DMS 273 (cell line): ENCODE data around the gene CA9.
"Not testable (repeated sequence)": the region's sequence is repeated elsewhere in the genome, so short reads cannot be mapped to it uniquely, and the experiment has no call there.

ENCODE experiments used
- DNase-seq: peaks from one replicate; lab custom pipeline; 2025; ENCODE audit not compliant: unreplicated experiment; lab: John Stamatoyannopoulos, UW

The CA9 gene

GRCh38 chr9:35673132-35674024 lies at the start of gene CA9:
Gene CA9, plus strand, starts transcription at chr9:35673928. Its CDS starts 32 bp downstream, at chr9:35673960.
- peak; percentile 88 for DNase-seq

DNA sequence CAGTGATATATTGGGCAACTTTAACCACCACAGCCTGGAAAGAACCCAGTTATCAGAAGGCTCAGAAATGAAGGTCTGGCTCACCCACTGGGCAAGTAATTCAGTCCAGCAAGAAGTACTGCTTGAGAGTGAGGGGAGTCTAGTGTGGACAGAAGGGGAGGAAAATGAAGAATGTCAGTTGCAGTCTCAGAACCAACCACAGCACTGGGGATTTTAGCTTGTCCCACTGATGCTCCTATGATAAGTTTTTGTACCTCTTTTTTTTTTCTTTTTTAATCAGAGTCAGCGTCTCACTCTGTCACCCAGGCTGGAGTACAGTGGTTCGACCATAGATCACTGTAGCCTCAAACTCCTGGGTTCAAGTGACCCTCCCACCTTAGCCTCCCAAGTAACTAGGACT lies 46.2 kb upstream of the CA9 start:
- no peak for DNase-seq

DNA sequence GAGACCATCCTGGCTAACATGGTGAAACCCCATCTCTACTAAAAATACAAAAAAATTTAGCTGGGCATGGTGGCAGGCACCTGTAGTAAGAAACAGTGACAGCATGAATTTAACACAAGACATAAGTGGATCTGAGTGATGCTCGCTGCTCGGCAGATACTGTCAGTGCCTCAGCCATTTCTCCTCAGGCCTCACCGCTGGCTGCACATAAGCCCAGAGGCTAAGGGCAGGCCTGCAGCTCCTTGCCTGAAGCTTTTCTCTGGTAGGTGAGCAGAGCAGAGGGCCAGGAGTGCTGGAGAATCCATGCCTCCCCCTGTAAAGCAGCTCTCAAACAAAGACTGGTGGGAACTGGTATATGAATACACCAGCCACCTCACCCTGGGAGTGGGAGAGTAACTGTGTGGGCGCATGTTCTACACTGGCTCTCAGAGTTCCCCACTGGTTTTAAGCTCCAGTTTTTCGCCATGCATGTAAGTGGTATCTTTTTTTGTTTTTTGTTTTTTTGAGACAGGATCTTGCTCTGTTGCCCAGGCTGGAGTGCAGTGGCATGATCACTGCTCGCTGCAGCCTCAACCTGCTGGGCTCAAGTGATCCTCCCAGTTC lies 45.2 kb upstream of the CA9 start:
- DNase-seq = no peak

- no peak for DNase-seq
Observed at GRCh38 chr9:35629597-35629996, 44.1 kb upstream of the CA9 start.

GRCh38 chr9:35635730-35636129 lies 38.0 kb upstream of the CA9 start:
- DNase-seq = no peak

DNA sequence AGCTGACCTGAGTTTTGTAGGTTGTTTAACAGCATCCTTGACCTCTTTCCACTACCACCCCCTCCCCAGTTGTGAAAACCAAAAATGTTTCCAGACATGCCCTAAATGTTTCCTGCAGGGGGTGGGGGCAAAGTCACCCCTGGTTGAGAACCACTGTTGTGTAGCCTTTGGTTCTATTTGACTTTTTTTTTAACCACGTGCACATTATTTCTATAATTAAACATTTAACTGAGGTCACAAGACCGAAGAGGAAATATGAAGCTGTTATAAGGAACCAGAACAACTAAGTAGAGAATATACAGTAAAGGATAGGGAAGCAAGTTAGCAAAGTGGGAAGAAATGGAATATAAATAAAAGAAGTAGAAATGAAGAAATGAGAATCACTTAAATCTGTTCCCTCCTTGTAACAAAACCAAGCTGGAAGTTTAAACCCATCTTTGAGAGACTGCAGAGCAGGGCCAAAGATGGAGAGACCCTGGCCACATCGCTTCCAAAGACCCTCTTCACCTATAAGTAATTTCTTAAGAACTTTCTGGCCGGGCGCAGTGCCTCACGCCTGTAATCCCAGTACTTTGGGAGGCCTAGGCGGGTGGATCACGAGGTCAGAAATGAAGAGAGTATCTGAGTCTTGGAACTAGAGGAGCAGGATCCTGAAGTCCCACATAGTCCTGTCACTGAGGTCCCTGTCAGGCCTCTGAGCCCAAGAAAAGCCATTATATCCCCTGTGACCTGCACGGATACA lies 37.4 kb upstream of the CA9 start:
- no peak for DNase-seq

- DNase-seq = not testable (repeated sequence)
Observed at GRCh38 chr9:35636877-35637246, 36.9 kb upstream of the CA9 start.

DNA sequence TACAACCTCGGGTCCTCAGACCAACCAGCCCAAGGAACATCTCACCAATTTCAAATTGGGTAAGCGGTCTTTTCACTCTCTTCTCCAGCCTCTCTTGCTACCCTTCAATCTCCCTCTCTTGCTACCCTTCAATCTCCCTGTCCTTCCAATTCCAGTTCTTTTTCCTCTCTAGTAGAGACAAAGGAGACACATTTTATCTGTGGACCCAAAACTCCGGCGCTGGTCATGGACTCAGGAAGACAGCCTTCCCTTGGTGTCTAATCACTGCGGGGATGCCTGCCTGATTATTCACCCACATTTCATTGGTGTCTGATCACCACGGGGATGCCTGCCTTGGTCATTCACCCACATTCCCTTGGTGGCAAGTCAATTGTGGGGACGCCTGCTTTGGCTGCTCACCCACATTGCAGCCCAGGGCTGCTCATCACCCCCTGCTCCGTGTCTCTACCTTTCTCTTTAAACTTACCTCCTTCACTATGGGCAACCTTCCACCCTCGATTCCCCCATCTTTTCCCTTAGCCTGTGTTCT lies 36.2 kb upstream of the CA9 start:
- DNase-seq = not testable (repeated sequence)

DNA sequence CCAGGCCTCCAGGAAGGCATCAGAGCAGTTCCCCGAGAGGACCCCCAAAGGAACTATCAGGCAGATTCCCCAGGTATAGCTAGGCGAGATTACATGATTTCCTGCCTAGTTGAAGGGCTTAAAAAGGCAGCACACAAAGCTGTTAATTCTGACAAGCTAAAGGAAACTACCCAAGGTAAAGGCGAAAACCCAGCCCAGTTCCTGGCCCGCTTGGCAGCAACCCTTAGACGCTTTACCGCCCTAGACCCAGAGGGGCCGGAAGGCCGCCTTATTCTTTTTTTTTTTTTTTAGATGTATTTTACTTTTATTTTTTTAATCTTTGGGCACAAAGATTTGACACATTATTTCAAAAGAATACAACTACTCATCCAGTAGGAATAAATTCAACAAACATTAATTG lies 35.0 kb upstream of the CA9 start:
- not testable (repeated sequence) for DNase-seq

DNA sequence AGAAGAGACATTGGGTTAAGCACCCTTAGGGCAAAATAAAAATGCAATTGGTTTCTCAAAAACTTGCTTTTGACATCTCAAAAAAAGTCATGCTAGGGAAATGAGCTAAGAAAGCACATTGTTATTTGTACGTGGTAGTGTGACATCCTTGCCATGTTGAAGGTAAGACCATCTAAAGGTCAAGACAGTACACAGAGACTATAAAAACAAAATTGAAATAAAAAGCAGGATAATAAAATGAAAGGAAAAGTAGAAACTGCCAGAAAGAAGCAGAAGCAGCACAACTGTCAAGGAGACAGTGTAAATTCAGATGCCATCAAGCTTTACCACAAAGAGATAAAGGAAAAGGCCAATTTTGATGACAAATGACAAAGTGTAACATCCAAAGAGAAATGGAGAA lies 34.5 kb upstream of the CA9 start:
- DNase-seq = not testable (repeated sequence)

DNA sequence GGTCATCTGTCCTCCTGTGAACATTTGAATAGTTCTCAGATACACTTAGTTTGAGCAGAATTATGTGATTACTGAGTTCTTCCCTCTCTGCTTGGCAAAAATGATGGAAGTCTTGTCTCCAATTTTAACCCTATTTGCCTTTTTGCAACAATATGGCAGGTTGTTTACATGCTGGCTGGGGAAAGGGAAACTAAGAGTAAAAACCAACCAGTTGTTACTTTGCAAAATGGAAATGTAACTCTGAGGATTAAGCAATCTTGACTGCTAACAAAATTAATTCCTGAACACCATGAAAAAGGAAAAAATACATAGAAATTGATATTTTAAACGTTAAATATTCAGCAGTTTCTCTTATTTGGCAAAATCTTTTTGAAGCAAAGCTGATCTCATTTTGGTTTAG lies 34.1 kb upstream of the CA9 start:
- no peak for DNase-seq

- not testable (repeated sequence) for DNase-seq
Observed at GRCh38 chr9:35640431-35640830, 33.3 kb upstream of the CA9 start.

DNA sequence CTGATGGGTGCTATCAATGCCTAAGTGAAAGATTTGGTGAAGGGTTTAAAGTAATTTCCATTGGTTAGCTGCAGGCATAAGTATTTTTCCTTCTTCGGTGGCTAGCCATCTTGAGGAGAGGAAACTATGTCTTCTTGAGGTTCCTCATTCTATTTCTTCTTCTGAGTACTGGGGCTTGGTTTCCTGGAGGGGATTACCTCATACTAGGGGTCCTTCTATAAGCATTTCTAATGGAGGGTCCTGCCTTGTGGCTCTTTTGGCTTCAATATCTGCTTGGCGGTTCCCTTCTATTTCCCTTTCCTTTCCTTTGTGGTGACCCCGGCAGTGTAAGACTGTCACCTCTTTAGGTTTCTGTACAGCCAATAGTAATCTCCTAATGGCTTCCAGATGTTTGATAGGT lies 32.2 kb upstream of the CA9 start:
- DNase-seq = not testable (repeated sequence)

DNA sequence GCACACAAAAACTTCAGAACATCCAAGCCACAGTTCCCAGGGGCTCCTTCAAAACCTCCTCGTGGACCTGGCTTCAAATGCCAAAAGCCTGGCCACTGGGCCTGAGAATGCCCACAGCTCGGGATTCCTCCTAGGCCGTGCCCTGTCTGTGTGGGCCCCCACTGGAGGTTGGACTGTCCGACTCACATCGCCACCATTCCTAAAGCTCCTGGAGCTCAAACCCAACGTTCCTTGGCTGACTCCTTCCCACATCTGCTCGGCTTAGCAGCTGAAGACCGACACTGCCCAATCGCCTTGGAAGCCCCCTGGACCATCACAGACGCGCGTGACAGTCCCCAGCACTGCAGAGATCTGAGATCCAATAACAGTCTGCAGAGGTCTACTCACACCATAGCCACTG lies 30.7 kb upstream of the CA9 start:
- no peak for DNase-seq

DNA sequence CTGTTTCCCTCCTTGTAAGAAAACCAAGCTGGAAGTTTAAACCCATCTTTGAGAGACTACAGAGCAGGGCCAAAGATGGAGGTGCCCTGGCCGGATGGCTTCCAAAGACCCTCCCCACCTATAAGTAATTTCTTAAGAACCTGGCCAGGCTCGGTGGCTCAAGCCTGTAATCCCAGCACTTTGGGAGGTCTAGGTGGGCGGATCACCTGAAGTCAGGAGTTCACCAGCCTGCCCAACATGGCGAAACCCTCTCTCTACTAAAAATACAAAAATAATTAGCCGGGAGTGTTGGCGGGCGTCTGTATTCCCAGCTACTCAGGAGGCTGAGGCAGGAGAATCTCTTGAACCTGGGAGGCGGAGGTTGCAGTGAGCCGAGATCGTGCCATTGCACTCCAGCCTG lies 28.0 kb upstream of the CA9 start:
- DNase-seq = not testable (repeated sequence)

- no peak for DNase-seq
Observed at GRCh38 chr9:35646153-35646532, 27.6 kb upstream of the CA9 start.

DNA sequence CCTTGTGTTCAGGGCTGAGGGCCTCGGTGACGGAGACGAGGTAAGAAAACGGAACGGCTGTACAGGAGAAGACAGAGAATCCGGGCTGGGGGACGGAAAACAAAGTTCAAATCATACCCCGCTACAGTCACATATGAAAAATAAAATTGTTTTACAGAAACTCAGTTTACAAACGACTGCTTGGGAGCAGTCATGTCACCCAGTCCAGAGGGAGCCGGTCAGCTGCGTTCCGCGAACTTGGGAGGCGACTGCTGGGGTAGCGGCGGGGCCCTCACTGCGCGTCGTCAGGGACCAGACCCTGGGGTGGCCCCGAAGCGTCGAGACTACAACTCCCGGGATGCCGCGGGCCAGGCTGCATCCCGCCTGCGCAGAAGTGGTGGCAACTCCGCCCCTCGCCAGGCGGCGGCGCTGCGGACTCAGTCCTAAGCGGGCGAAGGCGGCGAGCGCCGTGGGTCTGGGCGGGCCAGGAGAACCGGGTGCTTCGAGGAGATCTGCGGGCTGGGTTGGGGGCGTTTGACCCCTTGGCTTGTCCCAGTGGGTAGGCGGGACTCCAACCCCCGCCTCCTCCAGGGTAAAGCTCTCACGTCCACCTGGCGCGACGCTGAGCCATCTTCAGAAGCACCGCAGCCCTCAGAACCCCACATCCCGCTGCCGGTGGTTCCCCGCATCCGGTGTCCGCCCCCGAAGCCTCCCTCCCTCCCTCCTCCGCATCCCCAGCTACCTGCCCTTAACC lies 27.0 kb upstream of the CA9 start:
- DNase-seq = peak; percentile 96

GRCh38 chr9:35649431-35650340 lies 24.0 kb upstream of the CA9 start:
- DNase-seq = no peak

DNA sequence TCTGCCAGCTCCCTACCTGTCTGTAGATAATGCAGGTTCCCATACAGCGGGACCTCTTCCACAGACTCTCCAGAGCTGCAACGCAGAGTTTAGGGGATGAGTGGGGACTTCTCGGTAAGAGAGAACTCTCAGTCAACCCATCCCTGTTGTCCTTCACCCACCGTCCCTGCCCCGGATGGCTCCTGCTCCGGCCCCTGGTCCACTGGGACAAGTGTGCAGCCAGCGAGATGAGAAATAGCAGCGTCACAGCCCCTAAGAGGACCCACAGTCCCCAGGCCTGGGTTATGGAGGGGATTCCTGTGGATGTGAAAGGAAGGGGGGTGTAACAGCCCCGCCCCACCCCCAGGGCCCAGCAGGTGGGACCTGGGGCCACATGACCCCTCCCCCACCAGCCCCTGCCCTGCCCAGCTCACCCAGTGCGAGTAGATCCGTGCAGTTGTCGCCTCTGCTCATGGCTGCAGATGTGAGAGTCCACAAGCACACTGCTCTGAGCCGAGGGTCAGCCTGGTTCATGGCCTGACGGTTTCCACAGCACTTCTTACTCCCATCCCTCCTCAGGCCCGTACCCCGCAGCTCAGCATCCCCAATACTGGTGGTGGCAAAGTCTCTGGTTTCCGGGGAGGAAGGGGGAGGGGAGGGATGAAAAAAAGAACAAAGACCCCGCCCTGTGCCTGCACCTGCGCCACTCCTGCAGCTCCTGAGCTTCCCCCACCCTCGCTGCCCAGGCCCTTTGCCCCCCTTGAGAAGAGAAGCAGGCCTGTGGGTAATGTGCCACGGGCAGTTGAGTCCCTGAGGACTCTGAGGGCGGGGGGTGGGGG lies 23.2 kb upstream of the CA9 start, which contains the start of gene SIT1:
Gene SIT1, minus strand, starts transcription at position 591 of the 818 bp plus-strand sequence. Its CDS starts 78 bp downstream, at position 513.
- DNase-seq = no peak
